ENCODE measurements around the gene STOM.

The STOM gene

DNA sequence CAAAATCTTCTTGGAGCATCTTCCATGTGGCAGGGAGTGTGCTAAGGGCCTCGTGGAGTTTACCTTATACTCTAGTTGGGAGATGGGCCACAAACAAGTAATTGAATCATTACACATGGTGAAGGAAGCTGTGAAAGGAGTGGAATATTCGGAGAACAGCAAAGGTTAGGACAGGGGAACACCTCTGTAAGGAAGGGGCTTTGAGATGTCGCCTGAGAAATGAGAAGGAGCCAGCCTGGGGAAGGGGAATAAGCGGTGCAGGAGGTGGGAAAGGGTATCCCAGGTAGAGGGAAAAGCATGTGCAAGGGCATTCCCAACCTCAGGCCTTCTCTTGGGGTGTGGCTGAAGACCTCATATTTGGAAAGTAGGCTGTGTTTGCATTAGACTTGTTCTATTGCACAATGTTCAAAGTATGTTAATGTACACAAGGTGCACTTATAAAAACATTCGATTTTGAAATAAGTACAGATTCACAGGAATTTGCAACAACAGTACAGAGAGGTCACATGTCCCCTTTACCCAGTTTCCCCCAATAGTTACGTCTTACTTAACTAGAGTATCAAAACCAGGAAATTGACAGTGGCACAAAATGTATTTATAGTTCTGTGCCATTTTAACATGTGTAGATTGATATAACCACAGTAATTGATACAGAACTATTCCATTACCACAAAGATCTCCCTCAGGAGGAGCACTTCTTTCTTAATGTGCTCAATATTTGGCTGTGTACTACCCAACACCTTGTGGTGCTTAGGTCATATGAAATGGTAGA, 2.4 kb upstream of the STOM start:
- no peak for TF ChIP-seq CTCF (IDR thresholded peaks at IDR 0.05; ENCODE audit: low read depth, low read length)
- H3K4me3 ChIP-seq (ENCODE audit: low read depth, low read length): no peak overlapping the region
- no peak for DNase-seq (ENCODE audit: low read depth)

DNA sequence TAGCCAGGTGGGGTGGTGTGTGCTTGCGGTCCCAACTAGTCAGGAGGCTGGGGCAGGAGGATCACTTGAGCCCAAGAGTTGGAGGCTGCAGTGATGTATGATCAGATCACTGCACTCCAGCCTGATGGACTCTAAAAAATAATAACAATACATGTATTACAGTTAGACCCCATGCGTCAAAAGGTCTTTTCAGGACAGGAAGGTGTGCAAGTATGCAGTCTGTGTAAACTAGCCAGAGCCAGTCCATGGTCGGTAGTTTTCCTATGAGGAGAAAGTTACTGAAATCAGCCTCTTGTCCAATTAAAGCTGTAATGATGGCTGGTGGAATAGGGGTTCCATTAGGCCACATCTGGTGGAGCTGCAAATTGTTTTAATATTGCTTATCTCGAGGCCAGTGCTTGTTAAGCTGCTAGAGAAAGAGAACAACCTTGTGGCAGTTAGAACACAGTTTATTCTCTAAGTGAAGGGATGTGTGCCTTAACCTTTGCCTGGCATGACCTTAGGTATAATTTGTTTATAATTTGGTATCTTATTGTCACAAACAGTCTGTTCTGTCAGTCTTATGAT, 1.5 kb upstream of the STOM start:
- no peak for TF ChIP-seq CTCF (IDR thresholded peaks at IDR 0.05; ENCODE audit: low read depth, low read length)
- no peak for TF ChIP-seq POLR2A (IDR thresholded peaks at IDR 0.05; ENCODE audit: extremely low read depth, insufficient read length)
- TF ChIP-seq, protein P1, sequence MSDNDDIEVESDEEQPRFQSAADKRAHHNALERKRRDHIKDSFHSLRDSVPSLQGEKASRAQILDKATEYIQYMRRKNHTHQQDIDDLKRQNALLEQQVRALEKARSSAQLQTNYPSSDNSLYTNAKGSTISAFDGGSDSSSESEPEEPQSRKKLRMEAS (IDR thresholded peaks at IDR 0.05; ENCODE audit: low read depth, low read length): no peak
- TF ChIP-seq MYC (IDR thresholded peaks at IDR 0.05; ENCODE audit: low read depth, low read length): no peak
- no peak for DNase-seq (ENCODE audit: low read depth)
- peak overlapping the region; percentile 6 for H3K4me3 ChIP-seq (ENCODE audit: low read depth, low read length)

- H3K4me3 ChIP-seq (ENCODE audit: low read depth, low read length): peak overlapping the region; percentile 77
- TF ChIP-seq POLR2A (IDR thresholded peaks at IDR 0.05; ENCODE audit: extremely low read depth, insufficient read length) (no peak), CTCF (IDR thresholded peaks at IDR 0.05; ENCODE audit: low read depth, low read length) (no peak), MYC (IDR thresholded peaks at IDR 0.05; ENCODE audit: low read depth, low read length) (no peak)
- TF ChIP-seq, protein P1 (IDR thresholded peaks at IDR 0.05; ENCODE audit: low read depth, low read length): no peak
- DNase-seq (ENCODE audit: low read depth): no peak
Observed at GRCh38 chr9:121368745-121369144, 1.3 kb downstream of the STOM start.

DNA sequence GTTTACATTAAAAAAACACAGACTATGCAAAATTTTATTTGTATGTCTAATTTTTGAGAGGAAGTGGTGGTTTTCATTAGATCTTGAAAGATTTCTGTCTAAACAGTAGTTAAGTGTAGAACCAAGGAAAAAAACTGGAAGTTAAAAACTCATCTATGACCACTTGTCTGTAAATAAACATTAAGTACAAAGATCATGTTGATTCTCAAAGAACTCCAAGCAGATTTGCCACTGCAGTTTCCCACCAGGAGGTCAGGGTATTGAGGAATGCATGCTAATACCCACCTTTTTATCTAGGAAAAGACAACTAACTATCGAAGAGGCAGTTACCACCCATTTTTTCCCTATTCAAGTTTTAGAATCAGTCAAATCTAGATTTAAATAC, 1.9 kb downstream of the STOM start:
- TF ChIP-seq, protein P1 (IDR thresholded peaks at IDR 0.05; ENCODE audit: low read depth, low read length): no peak
- TF ChIP-seq CTCF (IDR thresholded peaks at IDR 0.05; ENCODE audit: low read depth, low read length) (no peak), POLR2A (IDR thresholded peaks at IDR 0.05; ENCODE audit: extremely low read depth, insufficient read length) (no peak), MYC (IDR thresholded peaks at IDR 0.05; ENCODE audit: low read depth, low read length) (no peak)
- no peak for DNase-seq (ENCODE audit: low read depth)
- H3K4me3 ChIP-seq (ENCODE audit: low read depth, low read length): peak overlapping the region; percentile 77

- TF ChIP-seq POLR2A (IDR thresholded peaks at IDR 0.05; ENCODE audit: extremely low read depth, insufficient read length): no peak
- TF ChIP-seq CTCF (IDR thresholded peaks at IDR 0.05; ENCODE audit: low read depth, low read length): no peak
- TF ChIP-seq MYC (IDR thresholded peaks at IDR 0.05; ENCODE audit: low read depth, low read length): no peak
- TF ChIP-seq, protein P1 (IDR thresholded peaks at IDR 0.05; ENCODE audit: low read depth, low read length): no peak
- no peak for DNase-seq (ENCODE audit: low read depth)
Observed at GRCh38 chr9:121367306-121368137, 2.5 kb downstream of the STOM start.

More at GRCh38 chr9:121367306-121368137, 2.5 kb downstream of the STOM start:
- peak overlapping the region; percentile 77 for H3K4me3 ChIP-seq (ENCODE audit: low read depth, low read length)
